Tibial artery (tissue), 4 donors: ENCODE data around the gene USF3.

Source experiments
- DNase-seq, 2 donors: peaks; one replicate each; pipeline ENCODE4 v3.0.0-alpha.2; 2019
- H3K27ac ChIP-seq, 2 donors: fragments of 200-600 bp; sonication (generic) in 1 of 2; 1 replicate in 1 of 2; 2 replicates in 1 of 2; pipeline ENCODE4 v1.5.1; 2018 to 2019; ENCODE audit warnings: mild to moderate bottlenecking in 1 of 2
- H3K27me3 ChIP-seq, 2 donors: fragments of 200-600 bp; sonication (generic) in 1 of 2; one replicate each; pipeline versions ENCODE4 v1.5.1 to v1.6.0; 2016 to 2019
- H3K36me3 ChIP-seq, 3 donors: fragments of 200-600 bp; sonication (generic) in 2 of 3; one replicate each; pipeline ENCODE4 v1.5.1; 2016 to 2019; ENCODE audit warnings: mild to moderate bottlenecking in 2 of 3
- H3K4me1 ChIP-seq, 4 donors: fragments of 200-600 bp; sonication (generic) in 2 of 4; 1 replicate in 3 of 4; 2 replicates in 1 of 4; pipeline ENCODE4 v1.5.1; 2016 to 2019
- H3K4me3 ChIP-seq, 2 donors: fragments of 200-600 bp; sonication (generic) in 1 of 2; 1 replicate in 1 of 2; 2 replicates in 1 of 2; pipeline ENCODE4 v1.5.1; 2018 to 2019; ENCODE audit warnings: mild to moderate bottlenecking in 2 of 2
- H3K9me3 ChIP-seq, 3 donors: fragments of 200-600 bp; sonication (generic) in 1 of 3; one replicate each; pipeline ENCODE4 v1.5.1; 2016 to 2019
- intact Hi-C: fragments of 100-400 bp; cut with DNase I; formaldehyde crosslinking; loops from one replicate; pipeline ENCODE4 v1.15.0; 2023; ENCODE audit warnings: low total_unique reads
- TF ChIP-seq, protein P1 (sequence below), 2 experiments: fragments of 200-600 bp in 1 of 2; fragments of 450-650 bp in 1 of 2; IDR thresholded peaks; one replicate each; pipeline ENCODE4 v1.5.1; 2017 to 2019; ENCODE audit warnings: antibody characterized with exemption in 2 of 2, mild to moderate bottlenecking in 1 of 2, moderate library complexity in 1 of 2

USF3 gene, protein sequence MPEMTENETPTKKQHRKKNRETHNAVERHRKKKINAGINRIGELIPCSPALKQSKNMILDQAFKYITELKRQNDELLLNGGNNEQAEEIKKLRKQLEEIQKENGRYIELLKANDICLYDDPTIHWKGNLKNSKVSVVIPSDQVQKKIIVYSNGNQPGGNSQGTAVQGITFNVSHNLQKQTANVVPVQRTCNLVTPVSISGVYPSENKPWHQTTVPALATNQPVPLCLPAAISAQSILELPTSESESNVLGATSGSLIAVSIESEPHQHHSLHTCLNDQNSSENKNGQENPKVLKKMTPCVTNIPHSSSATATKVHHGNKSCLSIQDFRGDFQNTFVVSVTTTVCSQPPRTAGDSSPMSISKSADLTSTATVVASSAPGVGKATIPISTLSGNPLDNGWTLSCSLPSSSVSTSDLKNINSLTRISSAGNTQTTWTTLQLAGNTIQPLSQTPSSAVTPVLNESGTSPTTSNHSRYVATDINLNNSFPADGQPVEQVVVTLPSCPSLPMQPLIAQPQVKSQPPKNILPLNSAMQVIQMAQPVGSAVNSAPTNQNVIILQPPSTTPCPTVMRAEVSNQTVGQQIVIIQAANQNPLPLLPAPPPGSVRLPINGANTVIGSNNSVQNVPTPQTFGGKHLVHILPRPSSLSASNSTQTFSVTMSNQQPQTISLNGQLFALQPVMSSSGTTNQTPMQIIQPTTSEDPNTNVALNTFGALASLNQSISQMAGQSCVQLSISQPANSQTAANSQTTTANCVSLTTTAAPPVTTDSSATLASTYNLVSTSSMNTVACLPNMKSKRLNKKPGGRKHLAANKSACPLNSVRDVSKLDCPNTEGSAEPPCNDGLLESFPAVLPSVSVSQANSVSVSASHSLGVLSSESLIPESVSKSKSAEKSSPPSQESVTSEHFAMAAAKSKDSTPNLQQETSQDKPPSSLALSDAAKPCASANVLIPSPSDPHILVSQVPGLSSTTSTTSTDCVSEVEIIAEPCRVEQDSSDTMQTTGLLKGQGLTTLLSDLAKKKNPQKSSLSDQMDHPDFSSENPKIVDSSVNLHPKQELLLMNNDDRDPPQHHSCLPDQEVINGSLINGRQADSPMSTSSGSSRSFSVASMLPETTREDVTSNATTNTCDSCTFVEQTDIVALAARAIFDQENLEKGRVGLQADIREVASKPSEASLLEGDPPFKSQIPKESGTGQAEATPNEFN (N-terminal part only)

DNA sequence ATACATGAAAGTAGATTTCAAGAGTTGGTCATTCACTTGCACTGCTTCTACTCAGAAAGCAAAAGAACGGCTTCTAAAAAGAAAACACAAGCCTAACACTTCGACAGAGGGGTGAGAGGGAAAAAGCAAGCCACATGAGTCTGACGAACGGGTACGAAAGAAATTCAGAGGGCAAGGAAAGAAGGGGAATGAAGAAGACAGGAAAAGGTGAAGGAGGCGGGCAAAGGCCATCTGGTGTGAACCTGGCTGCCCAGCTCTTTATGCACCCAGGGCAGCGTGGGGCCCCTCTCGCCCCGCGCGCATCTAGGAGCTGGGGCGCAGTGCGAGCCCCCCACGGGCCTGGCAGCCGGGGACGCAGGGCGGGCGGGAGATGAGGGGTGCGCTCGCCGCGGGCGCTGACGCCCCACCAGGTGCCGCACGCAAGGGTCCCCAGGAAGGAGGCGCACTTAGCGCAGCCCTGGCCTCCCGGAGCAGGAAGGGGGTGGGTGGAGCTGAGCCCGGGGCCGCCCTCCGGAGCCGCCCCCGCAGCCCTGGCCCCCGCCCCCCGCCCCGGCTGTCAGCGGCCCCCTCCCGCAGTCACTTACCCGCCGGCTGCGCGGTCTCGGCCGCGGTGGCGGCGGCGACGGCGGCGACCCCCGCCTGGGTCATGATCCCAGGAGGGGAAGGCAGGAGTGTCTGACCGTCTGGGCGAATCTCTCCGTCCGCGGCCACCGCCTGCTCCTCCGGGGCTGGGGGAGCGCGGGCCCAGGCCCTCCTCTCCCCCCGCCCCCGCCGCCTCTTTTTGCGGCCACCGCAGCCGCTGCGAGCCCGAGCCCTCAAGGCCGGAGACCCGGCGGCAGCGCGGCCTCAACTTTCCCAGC is at the start of gene USF3:
USF3 (minus strand) TSS at position 857 of the 860 bp plus-strand sequence. CDS start 21,764 bp downstream, outside the sequence.
- Histone ChIP-seq H3K9me3 (no peaks in the 10 kb centered on the region), H3K4me3 (peak within 1 kb of the TSS; percentile 100), H3K27ac (peak within 1 kb of the TSS; percentile 99), H3K36me3 (no peaks in the 10 kb centered on the region), H3K27me3 (no peaks in the 10 kb centered on the region), H3K4me1 (peaks cover 0 to 39% (median 21%) of the 10 kb centered on the region in 4 donors)
- peak; percentile 59 to 88 for DNase-seq
- intact Hi-C loops = loop anchor here (2.0 to 10.0 kb wide), 2 partner anchors 51 to 181 kb away; partner anchors contain the start of genes ATP6V1A, NAA50 and SPICE1
- TF ChIP-seq, protein P1, sequence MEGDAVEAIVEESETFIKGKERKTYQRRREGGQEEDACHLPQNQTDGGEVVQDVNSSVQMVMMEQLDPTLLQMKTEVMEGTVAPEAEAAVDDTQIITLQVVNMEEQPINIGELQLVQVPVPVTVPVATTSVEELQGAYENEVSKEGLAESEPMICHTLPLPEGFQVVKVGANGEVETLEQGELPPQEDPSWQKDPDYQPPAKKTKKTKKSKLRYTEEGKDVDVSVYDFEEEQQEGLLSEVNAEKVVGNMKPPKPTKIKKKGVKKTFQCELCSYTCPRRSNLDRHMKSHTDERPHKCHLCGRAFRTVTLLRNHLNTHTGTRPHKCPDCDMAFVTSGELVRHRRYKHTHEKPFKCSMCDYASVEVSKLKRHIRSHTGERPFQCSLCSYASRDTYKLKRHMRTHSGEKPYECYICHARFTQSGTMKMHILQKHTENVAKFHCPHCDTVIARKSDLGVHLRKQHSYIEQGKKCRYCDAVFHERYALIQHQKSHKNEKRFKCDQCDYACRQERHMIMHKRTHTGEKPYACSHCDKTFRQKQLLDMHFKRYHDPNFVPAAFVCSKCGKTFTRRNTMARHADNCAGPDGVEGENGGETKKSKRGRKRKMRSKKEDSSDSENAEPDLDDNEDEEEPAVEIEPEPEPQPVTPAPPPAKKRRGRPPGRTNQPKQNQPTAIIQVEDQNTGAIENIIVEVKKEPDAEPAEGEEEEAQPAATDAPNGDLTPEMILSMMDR (IDR thresholded peaks at IDR 0.05) = no peak

DNA sequence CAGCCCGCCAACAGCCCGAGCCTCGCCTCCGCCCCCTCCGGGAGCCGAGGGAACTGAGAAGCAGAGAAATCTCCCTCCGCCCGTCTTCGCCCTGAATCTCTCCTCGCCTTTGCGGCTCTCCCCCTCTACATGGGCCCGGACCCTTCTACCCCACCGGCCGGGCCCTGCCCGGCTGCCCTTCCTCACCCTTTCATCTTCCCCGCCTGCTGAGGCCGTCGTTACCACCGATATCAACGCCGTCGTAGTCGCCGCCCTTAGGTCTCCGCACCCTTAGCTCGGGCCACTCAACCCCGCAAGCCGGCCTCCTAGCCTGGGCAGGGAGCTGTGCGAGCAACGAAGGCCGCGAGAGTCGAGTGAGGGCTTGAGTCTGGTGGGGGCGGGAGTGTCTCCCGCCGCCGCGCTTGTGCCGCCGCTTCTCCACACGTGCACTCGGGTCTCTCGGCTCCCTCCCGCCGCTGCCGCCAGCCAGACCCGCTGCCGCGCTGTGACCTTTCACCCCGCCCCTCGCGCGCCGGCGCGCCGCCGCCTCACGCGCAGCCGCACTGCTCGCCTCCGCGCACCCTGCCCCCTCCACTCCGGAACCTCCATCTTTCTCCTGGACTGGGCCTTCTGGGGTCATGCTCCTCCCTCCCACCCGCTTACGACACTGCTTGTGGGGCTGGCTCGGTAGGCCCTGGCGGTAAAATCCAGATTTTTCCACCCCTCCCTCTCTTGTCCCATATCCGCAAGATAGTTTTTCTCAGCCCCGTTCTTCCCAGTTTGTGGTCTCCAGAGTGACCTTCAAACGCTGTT is 49.5 kb upstream of the USF3 start, which contains the start of gene NAA50:
NAA50 (minus strand) TSS at position 494 of the 792 bp plus-strand sequence; CDS start at position 194, 300 bp downstream.
- H3K36me3 ChIP-seq = no peaks in the 10 kb centered on the region
- DNase-seq = peak; percentile 95 to 98
- no peaks in the 10 kb centered on the region for H3K9me3 ChIP-seq
- H3K27me3 ChIP-seq = no peaks in the 10 kb centered on the region
- H3K4me3 ChIP-seq = peak within 1 kb of the TSS; percentile 88 to 100
- peak within 1 kb of the TSS; percentile 98 to 100 for H3K27ac ChIP-seq
- TF ChIP-seq, protein P1 (IDR thresholded peaks at IDR 0.05) = peak in 1 of 2 experiments; percentile 6
- intact Hi-C loops = loop anchor here (2.0 to 5.0 kb wide), 2 partner anchors 49 to 311 kb away; partner anchors contain the start of genes CCDC191, QTRT2 and USF3
- peaks cover 0 to 49% (median 30%) of the 10 kb centered on the region in 4 donors for H3K4me1 ChIP-seq

DNA sequence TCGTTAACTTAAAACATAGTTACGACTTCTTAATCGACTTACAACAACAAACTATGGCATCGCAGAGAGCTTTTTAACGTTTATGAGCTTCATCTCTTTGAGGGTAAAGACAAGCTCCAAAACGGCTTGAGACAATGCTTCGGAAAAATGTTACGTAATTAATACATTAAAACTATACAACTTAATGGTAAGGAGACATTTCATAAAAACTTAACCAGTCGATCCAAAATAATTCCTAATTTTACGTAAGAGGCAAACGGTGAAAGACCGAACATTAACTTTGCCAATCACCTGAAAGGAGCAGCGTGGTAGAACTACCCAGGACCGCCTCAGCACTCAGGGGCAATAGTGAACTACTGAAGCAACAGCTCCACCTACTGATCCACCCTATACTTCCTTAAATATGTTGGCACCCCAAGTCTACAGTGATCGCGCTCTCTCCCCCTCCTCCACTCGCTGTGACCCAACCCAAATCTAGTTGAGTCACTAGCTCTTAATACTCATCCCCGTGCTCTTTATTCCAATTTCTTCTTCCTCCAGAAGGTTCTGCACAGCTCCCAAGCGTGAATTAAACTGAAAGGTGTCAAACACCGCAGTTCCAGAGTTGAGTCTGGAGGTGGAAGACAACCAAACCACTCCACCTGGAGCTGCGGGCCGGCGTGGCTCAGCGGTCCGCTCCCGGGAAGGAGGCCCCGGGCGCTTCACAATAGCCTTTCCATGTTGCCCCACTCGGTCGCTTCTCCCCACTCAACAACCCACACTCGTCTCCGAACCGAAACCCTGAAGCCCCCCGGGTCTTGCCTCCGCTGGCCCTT is 48.7 kb upstream of the USF3 start:
- no peaks in the 10 kb centered on the region for H3K36me3 ChIP-seq
- peak overlapping the region; percentile 88 to 100 for H3K4me3 ChIP-seq
- DNase-seq = peak; percentile 83 to 84
- peak overlapping the region; percentile 98 to 100 for H3K27ac ChIP-seq
- H3K4me1 ChIP-seq = peaks cover 0 to 50% (median 30%) of the 10 kb centered on the region in 4 donors
- H3K9me3 ChIP-seq = no peaks in the 10 kb centered on the region
- intact Hi-C loops = loop anchor here (5.0 kb wide), 1 partner anchor 312 kb away; the partner anchor contains the start of genes CCDC191 and QTRT2
- no peaks in the 10 kb centered on the region for H3K27me3 ChIP-seq
- TF ChIP-seq, protein P1 (IDR thresholded peaks at IDR 0.05) = peak; percentile 52 to 55

DNA sequence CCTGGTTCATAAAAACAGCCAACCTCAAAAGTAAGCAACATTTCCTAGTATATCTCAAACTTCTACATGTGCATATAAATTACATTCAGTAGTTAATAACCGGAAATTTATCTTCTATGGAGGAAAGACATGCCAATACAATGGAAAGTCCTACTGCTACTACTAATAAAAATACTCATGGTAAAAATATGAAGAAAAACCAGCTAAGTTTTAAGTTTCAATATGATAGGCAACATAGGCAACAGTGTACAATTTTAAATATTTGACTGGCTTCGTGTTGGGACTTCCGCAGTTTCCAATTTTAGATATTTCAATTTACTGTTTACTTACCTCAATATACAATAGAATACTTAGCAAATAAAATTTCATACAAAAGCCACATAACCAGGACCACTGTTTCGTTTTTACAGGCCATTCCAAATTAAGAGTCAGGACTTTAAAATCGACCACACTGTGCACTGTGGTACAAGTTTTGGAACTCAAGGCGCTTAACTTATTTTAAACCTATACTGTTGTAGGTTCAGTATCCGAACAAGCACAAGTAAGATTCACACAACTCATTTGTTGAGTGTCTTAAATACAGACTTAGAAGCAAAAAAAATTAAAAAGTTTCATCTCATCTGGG is 46.7 kb upstream of the USF3 start:
- Histone ChIP-seq H3K27me3 (no peaks in the 10 kb centered on the region), H3K4me3 (no peak overlapping the region), H3K27ac (no peak overlapping the region), H3K9me3 (no peaks in the 10 kb centered on the region), H3K4me1 (peaks cover 0 to 39% (median 27%) of the 10 kb centered on the region in 4 donors), H3K36me3 (no peaks in the 10 kb centered on the region)
- DNase-seq = no peak
- intact Hi-C loops = no loop called here
- TF ChIP-seq, protein P1 (IDR thresholded peaks at IDR 0.05) = no peak
